Subcutaneous abdominal adipose tissue (tissue), 5 donors: ENCODE results near the gene PTGES3.
A peak's percentile ranks its signal among the peaks of the same experiment; 100 is the strongest.
"Not testable (repeated sequence)": the region's sequence is repeated elsewhere in the genome, so short reads cannot be mapped to it uniquely, and the experiment has no call there.

Experiments
- H3K27ac ChIP-seq: one replicate; pipeline ENCODE4 v1.7.0; 2013; ENCODE audit warnings: low read depth, mild to moderate bottlenecking, inconsistent platforms, low read length, moderate library complexity
- H3K27me3 ChIP-seq, 5 donors: one replicate each; pipeline ENCODE4 v1.7.0; 2013; ENCODE audit warnings: low read length in 5 of 5, inconsistent platforms in 1 of 5; ENCODE audit not compliant: control insufficient read depth in 5 of 5, insufficient read depth in 4 of 5
- H3K36me3 ChIP-seq, 5 donors: one replicate each; pipeline ENCODE4 v1.7.0; 2013; ENCODE audit warnings: low read length in 5 of 5; ENCODE audit not compliant: control insufficient read depth in 5 of 5, insufficient read depth in 5 of 5
- H3K4me1 ChIP-seq, 5 donors: one replicate each; pipeline ENCODE4 v1.7.0; 2013; ENCODE audit warnings: low read length in 5 of 5, mild to moderate bottlenecking in 3 of 5, moderate library complexity in 1 of 5; ENCODE audit not compliant: control insufficient read depth in 5 of 5, insufficient read depth in 5 of 5
- H3K4me3 ChIP-seq, 5 donors: one replicate each; pipeline ENCODE4 v1.7.0; 2013; ENCODE audit warnings: low read length in 5 of 5, low read depth in 1 of 5
- H3K9ac ChIP-seq, 5 donors: one replicate each; pipeline ENCODE4 v1.7.0; 2013; ENCODE audit warnings: low read length in 5 of 5, mild to moderate bottlenecking in 4 of 5, moderate library complexity in 3 of 5
- H3K9me3 ChIP-seq, 5 donors: one replicate each; pipeline ENCODE4 v1.7.0; 2013; ENCODE audit warnings: low read length in 5 of 5; ENCODE audit not compliant: control insufficient read depth in 5 of 5
- donor health status: healthy.
- donor health status: healthy.
- donor health status: healthy.
- donor health status: healthy.
- donor health status: healthy.

The PTGES3 gene

DNA sequence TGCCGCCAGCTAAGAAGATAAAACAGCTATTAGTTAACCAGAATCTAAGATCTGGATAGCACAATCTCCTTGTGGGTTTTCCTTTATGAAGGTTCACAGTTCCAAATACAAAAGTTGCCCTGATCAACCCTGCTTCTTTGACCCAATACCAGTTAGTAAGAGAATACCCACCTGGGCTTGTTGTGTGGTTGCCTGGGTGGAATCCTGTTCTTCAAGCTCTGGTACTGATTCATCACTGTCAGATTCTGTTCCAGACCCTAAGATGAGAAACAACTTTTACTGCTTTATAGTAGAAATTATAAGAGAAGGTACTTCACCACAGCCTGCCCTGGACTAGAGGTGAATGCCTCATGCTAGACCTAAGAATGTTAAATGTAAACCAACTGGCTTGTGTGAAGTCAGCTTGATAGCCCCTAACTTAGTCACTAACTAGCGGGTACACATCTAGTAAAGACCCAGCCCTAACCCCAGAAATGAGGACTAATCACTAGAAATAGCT is 26.4 kb upstream of the PTGES3 start:
- Histone ChIP-seq H3K36me3 (peaks cover 23 to 66% (median 54%) of the 10 kb centered on the region in 5 donors), H3K9me3 (no peaks in the 10 kb centered on the region)

DNA sequence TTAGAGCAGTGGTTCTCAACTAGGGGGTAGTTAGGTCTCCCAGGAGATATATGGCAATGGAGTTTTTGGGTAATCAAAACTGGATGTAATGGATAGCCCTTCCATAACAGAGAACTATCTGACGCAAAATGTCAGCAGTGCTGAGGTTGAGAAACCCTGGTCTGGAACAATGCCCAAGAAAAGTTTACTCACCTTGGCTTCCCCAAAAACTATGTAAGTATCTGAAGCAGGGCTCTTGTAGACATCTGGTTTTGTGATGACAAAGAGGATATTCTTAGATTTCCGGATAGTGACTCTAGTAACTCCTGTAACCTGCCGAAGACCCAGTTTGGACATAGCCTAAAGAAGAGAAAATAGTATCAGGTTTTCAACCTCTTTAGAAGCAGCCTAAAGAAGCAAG is 25.3 kb upstream of the PTGES3 start:
- H3K27me3 ChIP-seq: no peaks in the 10 kb centered on the region
- no peak overlapping the region for H3K4me3 ChIP-seq
- no peak overlapping the region for H3K27ac ChIP-seq
- H3K9ac ChIP-seq: no peak overlapping the region
- H3K4me1 ChIP-seq: peaks cover 3 to 23% (median 20%) of the 10 kb centered on the region in 5 donors
- peaks cover 23 to 57% (median 45%) of the 10 kb centered on the region in 5 donors for H3K36me3 ChIP-seq
- no peaks in the 10 kb centered on the region for H3K9me3 ChIP-seq

More for the DNA sequence above, 26.4 kb upstream of the PTGES3 start:
- H3K4me3 ChIP-seq: no peak overlapping the region
- H3K27me3 ChIP-seq: no peaks in the 10 kb centered on the region
- peak overlapping the region; percentile 5 for H3K27ac ChIP-seq
- peaks cover 3 to 28% (median 26%) of the 10 kb centered on the region in 5 donors for H3K4me1 ChIP-seq
- H3K9ac ChIP-seq: no peak overlapping the region

- H3K4me1 ChIP-seq: peaks cover 0 to 10% (median 4%) of the 10 kb centered on the region in 5 donors
- no peaks in the 10 kb centered on the region for H3K27me3 ChIP-seq
- no peak overlapping the region for H3K4me3 ChIP-seq
- H3K9me3 ChIP-seq: no peaks in the 10 kb centered on the region
- H3K9ac ChIP-seq: peak overlapping the region in 1 of 5 donors; percentile 51
- peak overlapping the region; percentile 52 for H3K27ac ChIP-seq
- H3K36me3 ChIP-seq: peaks cover 23 to 39% (median 36%) of the 10 kb centered on the region in 5 donors
Observed at GRCh38 chr12:56709759-56710376, 21.8 kb upstream of the PTGES3 start.

- not testable (repeated sequence) for H3K27ac ChIP-seq, H3K27me3 ChIP-seq, H3K9ac ChIP-seq, H3K9me3 ChIP-seq, H3K4me1 ChIP-seq, H3K36me3 ChIP-seq, H3K4me3 ChIP-seq
Observed at GRCh38 chr12:56704522-56704921, 16.4 kb upstream of the PTGES3 start.

DNA sequence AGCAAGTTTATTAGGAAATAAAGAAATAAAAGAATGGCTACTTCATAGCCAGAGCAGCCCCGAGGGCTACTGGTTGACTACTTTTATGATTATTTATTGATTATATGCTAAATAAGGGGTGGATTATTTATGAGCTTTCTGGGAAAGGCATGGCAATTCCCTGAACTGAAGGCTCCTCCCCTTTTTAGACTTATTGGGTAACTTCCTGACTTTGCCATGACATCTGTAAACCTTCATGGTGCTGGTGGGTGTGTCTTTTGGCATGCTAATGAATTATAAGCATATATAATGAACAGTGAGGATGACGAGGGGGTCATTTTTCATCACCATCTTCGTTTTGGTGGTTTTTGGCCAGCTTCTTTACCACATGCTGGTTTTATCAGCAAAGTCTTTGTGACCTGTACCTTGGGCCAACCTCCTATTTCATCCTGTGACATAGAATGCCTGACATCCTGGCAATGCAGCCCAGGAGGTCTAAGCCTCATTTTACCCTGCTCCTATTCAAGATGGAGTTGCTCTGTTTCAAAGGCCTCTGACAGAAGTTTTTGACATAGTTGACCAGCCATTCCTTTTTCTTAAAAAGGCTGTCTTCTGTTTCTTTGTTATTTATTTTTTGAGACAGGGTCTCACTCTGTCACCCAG is 11.1 kb upstream of the PTGES3 start:
- Histone ChIP-seq H3K9me3 (no peaks in the 10 kb centered on the region), H3K27ac (no peak overlapping the region), H3K27me3 (no peaks in the 10 kb centered on the region), H3K36me3 (no peaks in the 10 kb centered on the region), H3K4me1 (no peaks in the 10 kb centered on the region), H3K9ac (no peak overlapping the region), H3K4me3 (no peak overlapping the region)

GRCh38 chr12:56695327-56696101 is 7.4 kb upstream of the PTGES3 start:
- H3K27ac ChIP-seq: no peak overlapping the region
- no peak overlapping the region for H3K9ac ChIP-seq
- H3K36me3 ChIP-seq: no peaks in the 10 kb centered on the region
- H3K9me3 ChIP-seq: no peaks in the 10 kb centered on the region
- H3K4me3 ChIP-seq: no peak overlapping the region
- no peaks in the 10 kb centered on the region for H3K27me3 ChIP-seq
- no peaks in the 10 kb centered on the region for H3K4me1 ChIP-seq

- Histone ChIP-seq H3K36me3 (no peaks in the 10 kb centered on the region), H3K27me3 (no peaks in the 10 kb centered on the region), H3K4me3 (no peak overlapping the region), H3K9me3 (no peaks in the 10 kb centered on the region), H3K27ac (no peak overlapping the region), H3K4me1 (peaks cover 0 to 3% (median 2%) of the 10 kb centered on the region in 5 donors), H3K9ac (no peak overlapping the region)
Observed at GRCh38 chr12:56694161-56694560, 6.1 kb upstream of the PTGES3 start.

DNA sequence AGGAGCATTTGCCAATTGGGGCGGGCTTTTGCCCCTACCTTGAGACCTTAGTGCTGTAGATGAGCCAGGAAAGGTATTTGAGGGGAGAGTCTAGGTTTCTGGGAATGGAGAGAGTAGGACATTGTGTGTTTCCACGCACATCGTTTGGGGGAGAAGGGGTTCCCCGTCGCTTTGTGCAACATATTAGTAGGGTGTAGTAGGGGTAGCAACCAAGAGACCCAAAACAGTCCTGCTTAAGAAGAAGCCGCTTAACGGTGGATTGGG is 694 bp upstream of the PTGES3 start:
- no peaks in the 10 kb centered on the region for H3K9me3 ChIP-seq
- H3K9ac ChIP-seq: peak overlapping the region; percentile 80 to 98 (median 87)
- H3K27ac ChIP-seq: peak overlapping the region; percentile 100
- H3K4me1 ChIP-seq: peaks cover 0 to 42% (median 39%) of the 10 kb centered on the region in 5 donors
- no peaks in the 10 kb centered on the region for H3K36me3 ChIP-seq
- H3K4me3 ChIP-seq: peak overlapping the region; percentile 67 to 98 (median 82)
- H3K27me3 ChIP-seq: no peaks in the 10 kb centered on the region

DNA sequence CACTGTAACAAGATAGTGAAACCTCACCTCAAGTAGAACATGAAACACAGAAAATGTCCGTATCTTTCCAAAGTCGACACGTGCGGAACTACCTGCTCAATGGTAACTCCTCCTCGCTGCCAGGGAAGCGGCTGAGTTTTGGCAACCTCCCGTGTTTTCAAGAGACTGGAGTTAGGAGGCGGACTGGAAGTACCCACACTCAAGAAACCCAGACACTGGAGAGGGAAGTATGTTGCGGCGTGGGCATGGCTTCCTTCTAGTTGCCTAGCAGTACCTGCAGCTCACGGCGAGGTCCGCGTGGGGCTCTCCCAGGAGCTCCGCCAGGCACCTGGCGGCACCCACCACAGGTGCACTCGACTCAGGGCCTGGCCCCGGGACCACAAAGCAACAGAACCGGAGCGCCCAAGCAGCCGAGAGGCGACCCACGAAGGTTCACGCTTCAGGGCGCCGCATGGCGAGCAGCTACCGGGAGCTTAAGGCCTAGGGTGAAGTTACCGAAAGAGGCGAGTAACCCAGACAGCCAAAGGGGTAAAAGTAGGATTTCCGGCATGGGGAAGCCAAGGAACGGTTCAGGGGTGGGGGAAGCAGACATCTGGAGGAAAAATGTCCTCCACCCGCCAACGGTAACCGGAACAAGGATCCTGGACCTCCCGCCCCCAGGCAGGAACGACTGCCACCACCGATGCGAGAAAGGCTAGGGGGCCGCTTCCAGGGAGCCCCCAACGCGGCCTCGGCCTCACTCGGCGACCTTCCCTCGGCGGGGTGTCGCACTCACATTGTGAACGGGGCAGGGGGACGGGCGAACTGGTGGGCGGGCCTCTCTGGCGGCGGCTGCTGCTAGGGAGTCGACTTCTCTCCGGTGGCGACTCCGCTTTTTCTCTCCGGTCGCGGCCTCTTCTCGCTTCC is 608 bp downstream of the PTGES3 start:
- peak overlapping the region; percentile 97 to 100 (median 100) for H3K9ac ChIP-seq
- peaks cover 0 to 46% (median 43%) of the 10 kb centered on the region in 5 donors for H3K4me1 ChIP-seq
- no peaks in the 10 kb centered on the region for H3K36me3 ChIP-seq
- no peaks in the 10 kb centered on the region for H3K9me3 ChIP-seq
- H3K27me3 ChIP-seq: no peaks in the 10 kb centered on the region
- H3K4me3 ChIP-seq: peak overlapping the region; percentile 74 to 98 (median 89)
- H3K27ac ChIP-seq: peak overlapping the region; percentile 100
